Fibroblast of the aortic adventitia (primary cell): ENCODE results near the gene CFAP119. TPM values are rescaled to one million over a fixed set of nuclear protein-coding genes. Genes with fewer than 3 reads are reported as not detected.

ENCODE experiments used
- DNase-seq: peaks from one replicate; pipeline ENCODE4 v3.0.0-alpha.2; 2010; ENCODE audit warnings: low read depth
- H3K4me3 ChIP-seq: 2 replicates; pipeline ENCODE4 v1.5.1; 2011; ENCODE audit warnings: low read depth, mild to moderate bottlenecking, control low read depth, low read length, moderate library complexity
- small RNA-seq: library from RNA; depleted of rRNA; stranded (forward); fragments of <200 nt; gene quantifications from one replicate; pipeline ENCODE3, GENCODE V24; 2012
- total RNA-seq: library from RNA; depleted of rRNA; stranded (reverse); fragments of >200 nt; gene quantifications from 2 replicates; pipeline ENCODE4 v1.2.3, GENCODE V29; 2012; ENCODE audit warnings: low replicate concordance
- TF ChIP-seq, protein P1 (sequence below): IDR thresholded peaks from 2 replicates; pipeline ENCODE4 v1.5.1; 2011; ENCODE audit warnings: mild to moderate bottlenecking, low read length, control low read depth, inconsistent platforms; ENCODE audit not compliant: insufficient read depth

The CFAP119 gene
- total RNA-seq, 1 donor, result 2.7 TPM

DNA sequence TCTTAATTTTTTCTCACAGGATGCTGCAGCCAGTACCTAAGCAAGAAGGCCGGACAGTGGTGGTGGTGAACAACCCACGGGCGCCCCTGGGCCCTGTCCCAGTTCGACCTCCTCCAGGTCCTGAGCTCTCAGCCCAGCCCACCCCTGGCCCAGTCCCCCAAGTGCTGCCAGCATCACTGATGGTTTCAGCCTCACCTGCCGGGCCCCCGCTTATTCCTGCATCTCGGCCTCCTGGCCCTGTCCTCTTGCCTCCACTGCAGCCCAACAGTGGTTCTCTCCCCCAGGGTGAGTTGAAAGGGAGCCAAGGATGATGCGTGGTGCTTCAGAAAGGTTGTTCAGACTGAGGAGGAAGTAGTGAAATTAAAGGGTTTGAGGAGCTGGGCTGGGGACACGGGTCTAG, 41.2 kb downstream of the CFAP119 start:
- H3K4me3 ChIP-seq, result no peak overlapping the region
- TF ChIP-seq, protein P1, sequence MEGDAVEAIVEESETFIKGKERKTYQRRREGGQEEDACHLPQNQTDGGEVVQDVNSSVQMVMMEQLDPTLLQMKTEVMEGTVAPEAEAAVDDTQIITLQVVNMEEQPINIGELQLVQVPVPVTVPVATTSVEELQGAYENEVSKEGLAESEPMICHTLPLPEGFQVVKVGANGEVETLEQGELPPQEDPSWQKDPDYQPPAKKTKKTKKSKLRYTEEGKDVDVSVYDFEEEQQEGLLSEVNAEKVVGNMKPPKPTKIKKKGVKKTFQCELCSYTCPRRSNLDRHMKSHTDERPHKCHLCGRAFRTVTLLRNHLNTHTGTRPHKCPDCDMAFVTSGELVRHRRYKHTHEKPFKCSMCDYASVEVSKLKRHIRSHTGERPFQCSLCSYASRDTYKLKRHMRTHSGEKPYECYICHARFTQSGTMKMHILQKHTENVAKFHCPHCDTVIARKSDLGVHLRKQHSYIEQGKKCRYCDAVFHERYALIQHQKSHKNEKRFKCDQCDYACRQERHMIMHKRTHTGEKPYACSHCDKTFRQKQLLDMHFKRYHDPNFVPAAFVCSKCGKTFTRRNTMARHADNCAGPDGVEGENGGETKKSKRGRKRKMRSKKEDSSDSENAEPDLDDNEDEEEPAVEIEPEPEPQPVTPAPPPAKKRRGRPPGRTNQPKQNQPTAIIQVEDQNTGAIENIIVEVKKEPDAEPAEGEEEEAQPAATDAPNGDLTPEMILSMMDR, result no peak
- no peak for DNase-seq

GRCh38 chr16:30720086-30720485, 41.8 kb downstream of the CFAP119 start:
- H3K4me3 ChIP-seq, result no peak overlapping the region
- TF ChIP-seq, protein P1, result no peak
- DNase-seq, result no peak

DNA sequence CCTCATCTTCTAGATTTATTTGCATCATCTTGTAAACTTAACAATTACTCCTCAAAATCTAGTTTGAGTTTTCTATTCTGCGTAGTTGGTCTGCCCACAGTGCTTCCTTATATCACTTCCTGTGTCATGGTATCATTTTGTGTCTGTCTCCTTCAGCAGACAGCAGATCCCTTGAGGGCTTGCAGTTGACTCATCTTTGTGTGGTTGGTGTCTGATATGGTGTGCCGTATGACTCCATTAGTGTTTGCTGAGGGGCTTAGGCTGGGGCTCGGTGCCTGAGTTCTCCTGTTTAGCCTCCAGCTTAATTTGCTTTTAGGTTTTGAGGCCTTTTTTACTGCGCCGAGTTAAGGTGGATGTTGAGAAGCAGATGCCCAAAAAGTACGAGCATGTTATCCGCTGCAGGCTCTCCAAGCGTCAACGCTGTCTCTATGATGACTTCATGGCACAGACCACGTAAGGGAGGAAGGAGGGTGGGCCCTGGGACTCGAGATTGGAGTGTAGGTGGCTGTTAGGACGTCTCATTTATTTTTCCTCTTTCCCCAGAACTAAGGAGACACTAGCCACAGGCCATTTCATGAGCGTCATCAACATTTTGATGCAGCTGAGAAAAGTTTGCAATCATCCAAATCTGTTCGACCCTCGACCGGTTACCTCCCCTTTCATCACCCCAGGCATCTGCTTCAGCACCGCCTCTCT, 46.0 kb downstream of the CFAP119 start:
- no peak overlapping the region for H3K4me3 ChIP-seq
- no peak for DNase-seq

DNA sequence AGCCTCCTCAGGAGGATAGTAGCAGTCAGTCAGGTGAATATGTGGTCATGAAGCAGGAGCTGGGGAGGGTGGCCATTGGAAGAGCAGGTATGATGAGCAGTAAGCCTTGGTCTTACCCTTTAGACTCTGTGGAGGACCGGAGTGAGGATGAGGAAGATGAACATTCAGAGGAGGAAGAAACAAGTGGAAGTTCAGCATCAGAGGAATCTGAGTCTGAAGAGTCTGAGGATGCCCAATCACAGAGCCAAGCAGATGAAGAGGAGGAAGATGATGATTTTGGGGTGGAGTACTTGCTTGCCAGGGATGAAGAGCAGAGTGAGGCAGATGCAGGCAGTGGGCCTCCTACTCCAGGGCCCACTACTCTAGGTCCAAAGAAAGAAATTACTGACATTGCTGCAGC, 50.1 kb downstream of the CFAP119 start:
- TF ChIP-seq, protein P1, result no peak
- H3K4me3 ChIP-seq, result no peak overlapping the region

More for the DNA sequence above, 46.0 kb downstream of the CFAP119 start:
- TF ChIP-seq, protein P1, result no peak

DNA sequence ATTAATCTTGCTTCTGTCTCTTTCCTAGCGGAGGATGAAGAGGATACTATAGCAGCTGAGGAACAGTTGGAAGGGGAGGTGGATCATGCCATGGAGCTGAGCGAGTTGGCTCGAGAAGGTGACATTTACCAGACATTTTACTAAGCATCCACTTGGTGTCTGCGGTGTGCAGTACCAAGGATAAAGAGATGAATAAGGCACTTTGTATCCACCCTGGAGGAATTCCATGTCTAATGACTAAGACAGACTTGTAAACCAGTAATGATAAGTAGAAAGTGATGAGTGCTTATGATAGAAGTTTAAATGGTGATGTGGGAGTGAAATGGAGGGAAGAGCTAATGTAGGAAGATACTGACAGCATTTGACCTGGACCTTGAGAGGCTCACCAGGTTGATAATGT, 50.9 kb downstream of the CFAP119 start:
- no peak for DNase-seq
- TF ChIP-seq, protein P1, result no peak

More for the DNA sequence above, 50.1 kb downstream of the CFAP119 start:
- no peak for DNase-seq

More for the DNA sequence above, 50.9 kb downstream of the CFAP119 start:
- H3K4me3 ChIP-seq, result no peak overlapping the region

Small RNA genes within 50 kb of the gene (small RNA-seq; reads per million reads assigned to genes)
- 594 reads per million, percentile 99 among the genes with 10 or more reads in this experiment for gene SNORA30

Other genes with a start within 250 kb of the CFAP119 start
- 20.9 and 21.6 TPM in 2 replicates for gene ZNF768, start 235.5 kb downstream of the CFAP119 start, total RNA-seq
- gene ZNF747, start 227.2 kb downstream of the CFAP119 start, total RNA-seq, result 14.0 and 16.0 TPM in 2 replicates
- 5.3 and 11.2 TPM in 2 replicates for gene ZNF764, start 203.7 kb downstream of the CFAP119 start, total RNA-seq
- 6.7 and 57.4 TPM in 2 replicates for gene ZNF688, start 190.3 kb downstream of the CFAP119 start, total RNA-seq
- gene ZNF785, start 176.4 kb downstream of the CFAP119 start, total RNA-seq, result 8.1 and 8.3 TPM in 2 replicates
- gene ZNF689, start 151.7 kb downstream of the CFAP119 start, total RNA-seq, result 7.0 and 8.1 TPM in 2 replicates
- 8.8 and 14.5 TPM in 2 replicates for gene PRR14, start 111.1 kb downstream of the CFAP119 start, total RNA-seq
- 18.3 and 28.4 TPM in 2 replicates for gene FBRS, start 103.6 kb downstream of the CFAP119 start, total RNA-seq
- gene SRCAP, start 62.9 kb downstream of the CFAP119 start, total RNA-seq, result 10.8 and 21.9 TPM in 2 replicates
- gene PHKG2, start 13.6 kb downstream of the CFAP119 start, total RNA-seq, result 20.8 and 24.0 TPM in 2 replicates
- 73.5 and 89.4 TPM in 2 replicates for gene RNF40, start 260 bp upstream of the CFAP119 start, total RNA-seq
- gene ZNF629, start 25.1 kb upstream of the CFAP119 start, total RNA-seq, result 10.6 and 15.0 TPM in 2 replicates
- gene BCL7C, start 132.0 kb upstream of the CFAP119 start, total RNA-seq, result 22.3 and 45.5 TPM in 2 replicates
- gene CTF1, start 134.6 kb upstream of the CFAP119 start, total RNA-seq, result 2.5 and 3.2 TPM in 2 replicates
- gene FBXL19, start 161.5 kb upstream of the CFAP119 start, total RNA-seq, result 9.8 and 16.6 TPM in 2 replicates
- 33.0 and 35.6 TPM in 2 replicates for gene ORAI3, start 187.0 kb upstream of the CFAP119 start, total RNA-seq
- 1.6 and 5.3 TPM in 2 replicates for gene SETD1A, start 195.7 kb upstream of the CFAP119 start, total RNA-seq
- 15.5 and 60.9 TPM in 2 replicates for gene HSD3B7, start 223.1 kb upstream of the CFAP119 start, total RNA-seq
- 2.1 and 2.3 TPM in 2 replicates for gene STX1B, start 248.6 kb upstream of the CFAP119 start, total RNA-seq